GM19099 (cell line): ENCODE measurements around the gene MNX1.

ENCODE experiments used
- POLR2A ChIP-seq: IDR thresholded peaks from 3 replicates; pipeline ENCODE4 v1.6.1; 2011; ENCODE audit warnings: low read depth; ENCODE audit not compliant: insufficient read length; ENCODE audit errors: extremely low read depth

MNX1 gene

DNA sequence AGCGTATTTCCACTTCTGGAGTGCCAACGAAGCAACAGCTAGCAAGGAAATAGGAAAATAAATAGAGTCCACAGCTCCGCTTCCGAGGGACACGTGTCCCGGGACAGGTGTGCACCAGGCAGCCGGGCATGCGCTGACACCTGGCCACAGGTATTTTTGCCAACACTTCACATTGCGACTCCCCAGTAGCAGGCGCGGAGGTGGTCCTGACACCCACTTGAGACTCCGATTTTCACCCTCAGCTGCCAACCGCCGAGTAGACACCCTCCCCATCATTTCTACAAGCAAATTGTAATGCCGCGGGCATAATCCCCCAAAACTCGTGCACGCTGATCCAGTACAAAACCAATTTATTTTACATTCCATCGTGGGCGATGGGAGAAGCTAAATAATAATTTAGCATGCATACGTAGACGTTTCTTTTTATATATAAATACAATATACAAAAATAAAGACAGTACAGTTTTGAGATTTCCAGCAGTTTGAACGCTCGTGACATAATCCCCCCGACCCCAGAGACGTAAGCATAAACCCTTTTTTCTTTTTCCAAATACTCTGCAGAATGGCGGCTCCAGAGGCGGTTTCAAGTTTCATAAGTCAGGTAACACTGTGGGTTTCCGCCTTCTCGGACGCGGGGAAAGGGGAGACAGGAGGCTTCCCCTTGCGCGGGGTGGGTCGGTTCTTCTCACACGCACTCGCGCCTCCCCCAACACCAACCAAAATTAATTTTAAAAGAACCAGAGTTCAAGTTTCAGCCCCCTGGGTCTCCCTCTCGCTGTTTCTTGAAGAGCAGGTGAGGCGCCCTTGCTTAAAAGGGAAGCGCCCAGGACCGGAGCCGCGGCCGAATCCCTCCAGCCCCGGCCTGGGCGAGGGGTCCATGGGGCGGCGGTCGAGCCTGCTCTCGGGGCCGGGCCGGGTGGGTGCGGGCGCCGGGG lies 5.7 kb downstream of the MNX1 start:
- TF ChIP-seq POLR2A = no peak

GRCh38 chr7:157003756-157004520 lies 6.5 kb downstream of the MNX1 start:
- TF ChIP-seq POLR2A = no peak

GRCh38 chr7:157003445-157003755 lies 7.1 kb downstream of the MNX1 start:
- no peak for TF ChIP-seq POLR2A

DNA sequence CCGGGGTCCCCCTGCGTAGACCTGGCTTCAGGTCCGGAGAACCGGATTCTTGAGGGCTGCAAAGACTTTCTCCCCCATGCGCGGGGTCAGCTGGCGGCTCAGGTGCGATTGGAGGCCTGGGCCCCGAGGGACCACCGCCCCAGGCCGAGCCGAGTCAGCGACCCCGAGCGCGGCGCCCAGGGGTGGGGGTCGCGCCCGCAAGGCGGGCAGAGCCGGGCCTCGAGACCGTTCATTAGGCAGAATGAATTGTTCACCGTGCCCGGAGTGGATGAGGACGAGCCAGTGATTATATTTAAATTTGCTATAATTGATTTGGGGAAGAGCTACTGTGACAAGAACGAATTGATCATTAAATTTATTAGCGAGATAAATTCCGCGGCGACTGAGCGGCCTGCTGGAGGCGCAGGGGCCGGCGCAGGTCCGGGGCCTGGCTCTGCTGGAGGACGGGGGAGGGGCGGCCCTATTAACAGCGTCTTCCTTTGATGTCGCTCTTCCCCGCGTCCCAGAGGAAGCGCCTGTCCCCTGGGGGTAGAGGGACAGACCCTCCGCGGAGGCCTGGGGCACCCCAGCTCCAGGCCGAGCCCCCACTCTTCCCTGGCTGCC lies 7.5 kb downstream of the MNX1 start:
- no peak for TF ChIP-seq POLR2A

- no peak for TF ChIP-seq POLR2A
These were observed 8.3 kb downstream of the MNX1 start for GRCh38 chr7:157001920-157002818.

DNA sequence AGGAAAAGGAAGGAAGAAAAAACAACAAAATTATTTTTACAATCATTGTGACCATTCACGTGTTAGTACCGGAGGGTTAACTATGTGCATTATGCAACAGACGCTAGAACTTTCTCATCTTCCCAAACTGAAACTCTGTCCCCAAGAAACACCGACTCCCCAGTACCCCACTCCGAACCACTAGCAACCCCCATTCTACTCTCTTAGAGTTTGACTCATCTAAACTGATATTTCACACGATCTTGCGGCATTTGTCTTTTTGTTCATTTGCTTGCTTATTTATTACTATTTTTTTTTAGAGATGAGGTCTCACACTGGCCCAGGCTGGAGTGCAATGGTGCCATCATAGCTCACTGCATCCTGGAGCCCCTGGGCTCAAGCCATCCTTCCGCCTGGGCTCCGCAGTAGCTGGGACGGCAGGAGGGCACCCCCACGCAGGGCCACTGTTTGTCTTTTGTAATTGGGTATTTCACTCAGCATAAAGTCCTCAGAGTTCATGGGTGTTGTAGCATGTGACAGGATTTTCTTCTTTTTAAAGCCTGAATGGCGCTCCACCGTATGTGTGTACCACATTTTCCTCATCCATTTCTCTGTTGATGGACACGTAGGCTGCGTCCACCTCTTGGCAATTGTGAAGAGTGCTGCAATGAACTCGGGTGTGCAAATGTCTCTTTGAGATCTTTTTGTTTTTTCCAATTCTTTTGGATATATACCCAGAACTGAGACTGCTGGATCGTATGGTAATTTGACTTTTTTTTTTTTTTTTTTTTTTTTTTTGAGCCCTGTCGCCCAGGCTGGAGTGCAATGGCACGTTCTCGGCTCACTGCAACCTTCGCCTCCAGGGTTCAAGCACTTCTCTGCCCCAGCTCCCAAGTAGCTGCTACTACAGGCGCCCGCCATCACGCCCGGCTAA lies 9.5 kb downstream of the MNX1 start:
- TF ChIP-seq POLR2A = no peak

- no peak for TF ChIP-seq POLR2A
These were observed 10.3 kb downstream of the MNX1 start for GRCh38 chr7:156999958-157000726.

DNA sequence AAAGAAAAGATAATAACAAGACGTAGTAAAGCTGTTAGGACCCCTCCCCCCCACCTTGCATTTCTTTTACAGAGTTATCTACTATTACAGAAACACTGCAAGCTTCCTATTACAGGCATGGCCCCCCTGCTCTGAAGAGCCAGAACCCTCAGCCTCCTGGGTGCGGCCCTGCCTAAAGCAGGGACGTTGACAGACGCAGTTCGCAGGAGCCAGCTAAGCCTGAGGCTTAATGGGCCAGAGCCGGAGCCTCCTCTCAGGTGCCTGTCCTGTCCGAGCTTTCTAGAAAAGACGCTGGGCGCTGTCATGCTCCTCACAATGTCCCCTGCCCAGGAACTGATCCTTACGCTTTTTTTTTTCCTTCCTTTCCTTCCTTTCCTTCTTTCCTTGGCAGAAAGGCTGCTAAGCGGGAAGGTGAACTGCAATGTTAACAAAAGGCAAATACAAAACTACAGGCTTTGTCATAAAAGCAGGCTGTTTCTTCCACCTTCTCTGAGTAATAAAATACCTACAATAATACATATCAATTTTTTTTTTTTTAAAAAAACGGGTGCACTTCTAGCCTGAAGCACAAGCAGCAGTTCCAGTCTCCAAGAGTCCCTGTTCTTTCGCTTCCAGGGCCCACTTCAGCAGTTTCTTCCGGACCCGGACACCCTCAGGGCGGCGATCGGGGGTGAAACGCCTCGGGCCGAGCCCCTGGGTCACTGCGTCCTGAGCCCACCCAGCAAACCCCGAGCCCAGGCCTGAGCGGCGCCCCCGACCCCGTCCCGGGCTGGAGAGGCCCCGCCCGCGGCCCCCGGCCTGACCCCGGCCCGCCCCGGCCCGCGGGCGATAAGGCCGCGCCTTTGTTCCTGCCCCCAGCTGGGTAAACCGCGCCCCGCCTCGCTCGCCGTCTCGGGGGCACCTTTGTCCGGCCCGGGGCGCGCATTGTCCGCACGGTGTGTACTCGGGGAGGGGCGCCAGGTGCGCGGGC lies 11.2 kb downstream of the MNX1 start:
- no peak for TF ChIP-seq POLR2A

DNA sequence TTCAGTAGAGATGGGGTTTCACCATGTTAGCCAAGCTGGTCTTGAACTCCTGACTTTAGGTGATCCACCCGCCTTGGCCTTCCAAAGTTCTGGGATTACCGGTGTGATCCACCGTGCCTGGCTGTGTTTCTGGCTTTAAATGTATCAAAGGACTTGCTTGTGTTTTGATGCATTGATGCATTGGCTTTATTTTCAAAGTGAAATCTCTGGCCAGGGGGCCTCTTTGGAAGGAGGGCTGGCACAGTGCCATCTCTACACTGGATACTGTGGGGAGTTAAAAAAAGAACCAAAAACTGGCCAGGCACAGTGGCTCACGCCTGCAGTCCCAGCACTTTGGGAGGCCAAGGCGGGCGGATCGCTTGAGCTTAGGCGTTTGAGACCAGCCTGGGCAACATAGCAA lies 16.0 kb downstream of the MNX1 start:
- no peak for TF ChIP-seq POLR2A

DNA sequence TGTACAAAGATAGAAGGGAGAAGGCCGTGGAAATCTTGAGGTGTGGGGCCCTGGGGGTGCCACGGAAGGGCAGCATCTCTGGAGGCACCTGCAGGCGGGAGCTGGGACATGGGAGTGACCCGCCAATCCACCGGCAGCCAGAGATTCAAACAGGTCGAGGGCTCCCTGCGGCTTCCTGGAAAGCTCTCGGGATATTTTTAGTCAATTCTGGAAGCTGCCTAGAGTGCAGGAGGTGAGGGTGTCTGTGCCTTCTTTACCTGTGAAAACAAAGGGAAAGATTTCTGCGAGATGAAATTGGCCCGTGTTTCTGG lies 16.6 kb downstream of the MNX1 start:
- no peak for TF ChIP-seq POLR2A

GRCh38 chr7:156993021-156993924 lies 17.2 kb downstream of the MNX1 start:
- TF ChIP-seq POLR2A = no peak

DNA sequence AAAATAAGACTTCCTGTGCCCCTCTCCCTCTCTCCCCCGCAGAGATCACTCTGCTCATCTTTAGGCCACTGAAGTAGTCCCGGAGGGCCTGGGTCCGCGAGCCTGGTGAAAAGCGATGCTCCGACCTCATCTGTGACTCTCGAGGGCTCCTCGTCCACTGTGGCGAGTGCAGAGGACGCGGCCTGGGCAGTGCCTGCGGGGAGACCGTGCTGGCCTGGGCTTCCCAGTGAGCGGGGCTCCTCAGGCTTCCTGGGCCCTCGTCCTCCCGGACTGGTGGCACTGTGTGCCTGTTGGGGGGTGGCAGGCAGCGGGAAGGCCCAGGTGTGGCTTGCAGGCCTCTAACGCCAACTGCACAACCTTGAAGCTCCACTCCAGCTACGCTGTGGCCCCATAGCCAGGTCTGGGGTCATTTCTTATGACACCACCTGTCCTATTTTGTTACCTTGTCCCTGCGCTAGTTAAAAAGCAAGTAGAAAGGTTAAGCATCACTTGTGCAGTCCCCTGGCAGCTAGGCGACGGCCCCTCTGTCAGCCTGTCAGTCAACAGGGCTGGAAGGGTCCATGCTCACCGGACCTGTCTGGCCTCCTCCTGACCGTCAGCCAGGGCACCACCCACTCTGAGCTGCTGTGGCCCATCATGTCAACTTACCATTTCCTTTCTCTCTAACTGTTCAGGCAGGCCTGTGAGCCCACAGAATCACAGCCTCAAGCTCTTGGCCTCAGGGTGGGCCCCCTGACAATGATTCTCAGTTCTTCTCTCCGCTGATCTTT lies 20.5 kb downstream of the MNX1 start:
- no peak for TF ChIP-seq POLR2A
